Measurements from ENCODE around the gene RAG1. TPM values are rescaled to one million over a fixed set of nuclear protein-coding genes. Genes with fewer than 3 reads are reported as not detected.
A peak's percentile ranks its signal among the peaks of the same experiment; 100 is the strongest.

Gene RAG1
- total RNA-seq, 4 donors from 2014 or later = 1.5 to 4.8 (median 4.2) TPM

DNA sequence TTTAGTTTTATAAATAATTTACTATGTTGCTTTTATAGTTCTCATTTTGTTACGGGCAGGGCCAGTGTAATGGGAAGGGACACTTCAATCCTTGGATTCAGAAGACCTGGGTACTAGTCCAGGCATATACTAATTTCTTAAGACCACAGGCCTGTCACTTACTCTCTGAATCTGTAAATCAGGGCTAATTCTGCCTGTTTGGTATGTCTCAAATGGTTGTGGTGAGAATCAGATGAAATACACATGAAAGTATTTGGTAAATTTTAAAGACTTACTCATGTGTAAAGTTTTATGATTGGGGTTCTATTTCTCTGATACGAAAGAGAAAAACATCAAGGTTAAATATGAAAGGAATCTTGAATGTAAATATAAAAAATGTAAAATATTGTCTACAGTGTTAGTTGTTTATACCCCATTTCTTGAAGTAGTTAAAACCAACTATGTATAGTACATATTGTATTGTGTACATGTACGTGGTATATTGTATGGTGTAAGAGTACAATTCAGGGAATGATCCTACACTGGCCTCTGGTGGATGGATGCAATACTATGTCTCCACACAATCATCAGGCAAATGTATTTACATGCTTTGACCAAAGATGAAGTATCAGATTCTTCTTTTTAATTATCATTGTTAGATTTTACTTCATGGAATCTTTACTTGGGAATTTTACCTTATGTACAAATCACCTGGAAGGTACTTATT lies 54.8 kb downstream of the RAG1 start:
- 71 to 82% methylated on average over 3 of the region's 3 CpGs for WGBS, 2 donors
- intact Hi-C loops (cut with DNase I) = loop anchor here (10.0 kb wide), 1 partner anchor 58 kb away; the partner anchor contains the start of gene RAG1

GRCh38 chr11:36623494-36623893 lies 55.7 kb downstream of the RAG1 start:
- 72 to 93% methylated on average over 5 of the region's 5 CpGs for WGBS, 2 donors
- Histone ChIP-seq H3K4me1 (peaks cover 42 to 53% of the 10 kb centered on the region in 2 donors), H3K27ac (peak overlapping the region in 2 of 3 donors; percentile 8 to 92), H3K27me3 (no peaks in the 10 kb centered on the region), H3K4me3 (replicated peaks in 1 of 3) (no peak overlapping the region), H3K9me3 (no peaks in the 10 kb centered on the region), H3K36me3 (no peaks in the 10 kb centered on the region)
- no peak for DNase-seq
- TF ChIP-seq POLR2A (IDR thresholded peaks at IDR 0.05) = no peak
- no peak for TF ChIP-seq CTCF (IDR thresholded peaks at IDR 0.05)
- intact Hi-C loops (cut with DNase I) = loop anchor here (10.0 kb wide), 1 partner anchor 59 kb away; the partner anchor contains the start of gene RAG1

More for the DNA sequence above, 54.8 kb downstream of the RAG1 start:
- Histone ChIP-seq H3K4me1 (peaks cover 43 to 56% of the 10 kb centered on the region in 2 donors), H3K36me3 (no peaks in the 10 kb centered on the region), H3K27ac (peak overlapping the region; percentile 17 to 92 (median 86)), H3K9me3 (no peaks in the 10 kb centered on the region), H3K27me3 (no peaks in the 10 kb centered on the region), H3K4me3 (replicated peaks in 1 of 3) (no peak overlapping the region)
- DNase-seq = peak in 1 of 2 donors; percentile 15
- TF ChIP-seq POLR2A (IDR thresholded peaks at IDR 0.05) (no peak), CTCF (IDR thresholded peaks at IDR 0.05) (peak in 5 of 6 experiments; percentile 44 to 89 (median 86))

GRCh38 chr11:36627006-36627405 lies 59.2 kb downstream of the RAG1 start:
- no peaks in the 10 kb centered on the region for H3K27me3 ChIP-seq
- no peak for DNase-seq
- no peak for TF ChIP-seq POLR2A (IDR thresholded peaks at IDR 0.05)
- TF ChIP-seq CTCF (IDR thresholded peaks at IDR 0.05) = no peak
- H3K4me1 ChIP-seq = peaks cover 38 to 47% of the 10 kb centered on the region in 2 donors
- intact Hi-C loops (cut with DNase I) = loop anchor here (10.0 kb wide), 1 partner anchor 62 kb away; the partner anchor contains the start of gene RAG1
- 90 to 96% methylated on average over 1 of the region's 1 CpG for WGBS, 2 donors
- no peaks in the 10 kb centered on the region for H3K9me3 ChIP-seq
- no peaks in the 10 kb centered on the region for H3K36me3 ChIP-seq
- H3K27ac ChIP-seq = peak overlapping the region in 2 of 3 donors; percentile 75 to 85
- no peak overlapping the region for H3K4me3 ChIP-seq (replicated peaks in 1 of 3)

- WGBS, 2 donors = 86 to 87% methylated on average over 2 of the region's 2 CpGs
- no peaks in the 10 kb centered on the region for H3K9me3 ChIP-seq
- DNase-seq = no peak
- H3K4me3 ChIP-seq (replicated peaks in 1 of 3) = no peak overlapping the region
- no peaks in the 10 kb centered on the region for H3K27me3 ChIP-seq
- H3K36me3 ChIP-seq = no peaks in the 10 kb centered on the region
- peaks cover 33 to 43% of the 10 kb centered on the region in 2 donors for H3K4me1 ChIP-seq
- intact Hi-C loops (cut with DNase I) = loop anchor here (10.0 kb wide), 1 partner anchor 63 kb away; the partner anchor contains the start of gene RAG1
- TF ChIP-seq CTCF (IDR thresholded peaks at IDR 0.05) (no peak), POLR2A (IDR thresholded peaks at IDR 0.05) (no peak)
- peak overlapping the region in 2 of 3 donors; percentile 75 to 85 for H3K27ac ChIP-seq
Measured at GRCh38 chr11:36627471-36627870, 59.7 kb downstream of the RAG1 start.

- no peaks in the 10 kb centered on the region for H3K9me3 ChIP-seq
- TF ChIP-seq POLR2A (IDR thresholded peaks at IDR 0.05) = no peak
- no peak for TF ChIP-seq CTCF (IDR thresholded peaks at IDR 0.05)
- 92 to 95% methylated on average over 5 of the region's 5 CpGs for WGBS, 2 donors
- intact Hi-C loops (cut with DNase I) = loop anchor here (10.0 kb wide), 1 partner anchor 63 kb away; the partner anchor contains the start of gene RAG1
- H3K4me1 ChIP-seq = peaks cover 32 to 39% of the 10 kb centered on the region in 2 donors
- H3K4me3 ChIP-seq (replicated peaks in 1 of 3) = no peak overlapping the region
- no peak for DNase-seq
- H3K36me3 ChIP-seq = no peaks in the 10 kb centered on the region
- no peaks in the 10 kb centered on the region for H3K27me3 ChIP-seq
- peak overlapping the region; percentile 66 to 85 (median 75) for H3K27ac ChIP-seq
Measured at GRCh38 chr11:36628141-36628540, 60.3 kb downstream of the RAG1 start.

Data from thyroid gland (tissue), 4 donors.